Motor neuron (in vitro differentiated cells): ENCODE measurements around the gene CDK5RAP3. TPM values are rescaled to one million over a fixed set of nuclear protein-coding genes. Genes with fewer than 3 reads are reported as not detected.

Source experiments
- ATAC-seq, 8 experiments: fragments of 200-7000 bp; cut with Tn5 transposase; replicated peaks in 6 of 8; 2 replicates each; pipeline ENCODE4 v1.8.0; 2021; ENCODE audit warnings: mild to moderate bottlenecking in 8 of 8, moderate library complexity in 8 of 8
- H3K27ac ChIP-seq, 2 donors: fragments of 250-450 bp; sonication (Bioruptor Pico); 2 replicates each; pipeline ENCODE4 v1.9.0; 2021; ENCODE audit warnings: antibody characterized with exemption in 2 of 2, mild to moderate bottlenecking in 2 of 2, moderate library complexity in 1 of 2
- H3K4me1 ChIP-seq, 2 donors: fragments of 250-450 bp; sonication (Bioruptor Pico); replicated peaks in 1 of 2; 2 replicates each; pipeline ENCODE4 v1.6.1; 2021; ENCODE audit warnings: antibody characterized with exemption in 2 of 2, mild to moderate bottlenecking in 2 of 2, moderate library complexity in 1 of 2
- H3K4me3 ChIP-seq, 5 donors: fragments of 250-450 bp; sonication (Bioruptor Pico); 2 replicates each; pipeline ENCODE4 v1.9.0; 2021; ENCODE audit warnings: antibody characterized with exemption in 5 of 5, mild to moderate bottlenecking in 5 of 5, moderate library complexity in 4 of 5
- WGBS, 10 experiments: fragments of 450-650 bp; shearing (Covaris generic); methylation state at CpG; one replicate each; pipeline ENCODE4 v1.0.0; 2022; 5-methylcytosine and 5-hydroxymethylcytosine counted together
- in situ Hi-C, 9 experiments: fragments of 400-800 bp; cut with MboI; loops; one replicate each; pipeline ENCODE4 v1.15.0; 2021; ENCODE audit warnings: low sequenced_read_pairs in 9 of 9, low pct_unique_long_range_greater_than_20kb in 2 of 9; ENCODE audit not compliant: unreplicated experiment in 9 of 9
- total RNA-seq, 8 experiments: library from RNA; unstranded; fragments of 300-600 nt; gene quantifications; 2 replicates each; pipeline versions ENCODE4 v1.2.3 to v1.2.4, GENCODE V29; 2022

Gene CDK5RAP3
- total RNA-seq, 8 experiments from 2014 or later, result 86.4 to 209 (median 118) TPM

GRCh38 chr17:47950448-47950847 lies 20.5 kb upstream of the CDK5RAP3 start:
- Histone ChIP-seq H3K4me1 (peaks cover 3 to 4% of the 10 kb centered on the region in 2 donors), H3K4me3 (no peak overlapping the region), H3K27ac (no peak overlapping the region)
- ATAC-seq, result no peak
- in situ Hi-C loops, result no loop called here
- 0 to 100% (median 100%) methylated on average over 1 to 2 of the region's 4 CpGs; no CpG with 5 or more reads in 3 of the 10 experiments for WGBS, 10 experiments

GRCh38 chr17:47952171-47953021 lies 18.5 kb upstream of the CDK5RAP3 start:
- H3K4me3 ChIP-seq, result no peak overlapping the region
- no peak for ATAC-seq
- H3K4me1 ChIP-seq, result peaks cover 4 to 8% of the 10 kb centered on the region in 2 donors
- 70 to 100% (median 89%) methylated on average over 1 to 8 of the region's 12 CpGs; no CpG with 5 or more reads in 2 of the 10 experiments for WGBS, 10 experiments
- in situ Hi-C loops, result no loop called here
- no peak overlapping the region for H3K27ac ChIP-seq

- Histone ChIP-seq H3K27ac (no peak overlapping the region), H3K4me3 (no peak overlapping the region), H3K4me1 (peaks cover 4 to 8% of the 10 kb centered on the region in 2 donors)
- in situ Hi-C loops, result no loop called here
- ATAC-seq, result peak in 3 of 8 experiments; percentile 19 to 64 (median 39)
Observed at GRCh38 chr17:47953909-47954308, 17.0 kb upstream of the CDK5RAP3 start.

GRCh38 chr17:47955497-47956461 lies 15.1 kb upstream of the CDK5RAP3 start:
- H3K27ac ChIP-seq, result no peak overlapping the region
- 55 to 100% (median 87%) methylated on average over 2 to 6 of the region's 7 CpGs; no CpG with 5 or more reads in 4 of the 10 experiments for WGBS, 10 experiments
- no peak for ATAC-seq
- H3K4me3 ChIP-seq, result no peak overlapping the region
- H3K4me1 ChIP-seq, result peaks cover 0 to 4% of the 10 kb centered on the region in 2 donors
- in situ Hi-C loops, result no loop called here

GRCh38 chr17:47956791-47957590 lies 13.9 kb upstream of the CDK5RAP3 start:
- ATAC-seq, result peak in 3 of 8 experiments; percentile 13 to 21 (median 14)
- Histone ChIP-seq H3K4me1 (peaks cover 0 to 4% of the 10 kb centered on the region in 2 donors), H3K27ac (no peak overlapping the region), H3K4me3 (no peak overlapping the region)
- WGBS, 10 experiments, result 33 to 100% (median 50%) methylated on average over 1 to 2 of the region's 4 CpGs; no CpG with 5 or more reads in 7 of the 10 experiments
- in situ Hi-C loops, result no loop called here

- Histone ChIP-seq H3K4me3 (no peak within 1 kb of the TSS), H3K27ac (no peak within 1 kb of the TSS), H3K4me1 (peaks cover 0 to 4% of the 10 kb centered on the region in 2 donors)
- peak in 2 of 8 experiments; percentile 9 to 60 for ATAC-seq
- WGBS, 10 experiments, result 0 to 92% (median 44%) methylated on average over 1 to 11 of the region's 16 CpGs; no CpG with 5 or more reads in 4 of the 10 experiments
- in situ Hi-C loops, result no loop called here
Observed at GRCh38 chr17:47957591-47958490, 13.1 kb upstream of the CDK5RAP3 start, which contains the start of gene PRR15L. Gene PRR15L (minus strand): TSS chr17:47957883. CDS start chr17:47953234, 4,649 bp downstream.

- peak in 1 of 8 experiments; percentile 33 for ATAC-seq
- in situ Hi-C loops, result no loop called here
- Histone ChIP-seq H3K4me1 (peaks cover 0 to 4% of the 10 kb centered on the region in 2 donors), H3K27ac (no peak overlapping the region), H3K4me3 (no peak overlapping the region)
- 60 to 100% (median 76%) methylated on average over 1 to 7 of the region's 8 CpGs; no CpG with 5 or more reads in 2 of the 10 experiments for WGBS, 10 experiments
Observed at GRCh38 chr17:47959825-47960655, 10.9 kb upstream of the CDK5RAP3 start.

GRCh38 chr17:47961406-47961805 lies 9.5 kb upstream of the CDK5RAP3 start:
- in situ Hi-C loops, result no loop called here
- no peak for ATAC-seq
- 0 to 100% (median 53%) methylated on average over 1 to 4 of the region's 6 CpGs; no CpG with 5 or more reads in 2 of the 10 experiments for WGBS, 10 experiments

GRCh38 chr17:47962901-47963300 lies 8.0 kb upstream of the CDK5RAP3 start:
- H3K4me3 ChIP-seq, result no peak overlapping the region
- in situ Hi-C loops, result no loop called here
- no peaks in the 10 kb centered on the region for H3K4me1 ChIP-seq
- ATAC-seq, result no peak
- WGBS, 10 experiments, result 0 to 100% (median 68%) methylated on average over 1 to 2 of the region's 3 CpGs; no CpG with 5 or more reads in 6 of the 10 experiments
- H3K27ac ChIP-seq, result no peak overlapping the region

More at GRCh38 chr17:47961406-47961805, 9.5 kb upstream of the CDK5RAP3 start:
- Histone ChIP-seq H3K4me3 (no peak overlapping the region), H3K4me1 (peaks cover 0 to 4% of the 10 kb centered on the region in 2 donors), H3K27ac (no peak overlapping the region)

- H3K4me3 ChIP-seq, result no peak overlapping the region
- no peaks in the 10 kb centered on the region for H3K4me1 ChIP-seq
- in situ Hi-C loops, result no loop called here
- 82 to 100% (median 95%) methylated on average over 1 to 5 of the region's 5 CpGs; no CpG with 5 or more reads in 2 of the 10 experiments for WGBS, 10 experiments
- no peak overlapping the region for H3K27ac ChIP-seq
- ATAC-seq, result no peak
Observed at GRCh38 chr17:47964856-47965255, 6.1 kb upstream of the CDK5RAP3 start.

- Histone ChIP-seq H3K4me3 (no peak overlapping the region), H3K4me1 (peaks cover 4 to 6% of the 10 kb centered on the region in 2 donors), H3K27ac (no peak overlapping the region)
- in situ Hi-C loops, result no loop called here
- WGBS, 10 experiments, result 75 to 100% methylated on average over 1 of the region's 1 CpG; no CpG with 5 or more reads in 8 of the 10 experiments
- ATAC-seq, result peak in 3 of 8 experiments; percentile 36 to 57 (median 55)
Observed at GRCh38 chr17:47966079-47966519, 4.8 kb upstream of the CDK5RAP3 start.
